Fibroblast of lung (primary cell): Measurements from ENCODE around the gene GIGYF1.

Experiments
- CTCF ChIP-seq, 2 donors: IDR thresholded peaks in 1 of 2; conservative IDR thresholded peaks in 1 of 2; 1 replicate in 1 of 2; 2 replicates in 1 of 2; pipeline ENCODE4 v1.5.1; 2011 to 2012; ENCODE audit warnings: low read length in 2 of 2, control low read depth in 1 of 2, inconsistent platforms in 1 of 2, low read depth in 1 of 2, mild to moderate bottlenecking in 1 of 2
- EZH2 ChIP-seq: IDR thresholded peaks from 2 replicates; pipeline ENCODE4 v1.5.1; 2012; ENCODE audit warnings: low read length, control low read depth, mild to moderate bottlenecking; ENCODE audit errors: missing control alignments

- TF ChIP-seq CTCF (conservative IDR thresholded peaks at IDR 0.05 in 1 of 2, IDR thresholded peaks at IDR 0.05 in 1 of 2; ENCODE audit: low read depth in 1 of 2, low read length in 2 of 2) (no peak), EZH2 (no peak)
These were observed 7.7 kb downstream of the GIGYF1 start for GRCh38 chr7:100686201-100686821.
